OCI-LY7 (cell line): ENCODE data around the gene DNAJB1. TPM values are rescaled to one million over a fixed set of nuclear protein-coding genes. Genes with fewer than 3 reads are reported as not detected.

Experiments
- BruUV-seq: library from RNA; stranded (reverse); fragments of 400-500 nt; replicated peaks from 2 replicates; lab custom pipeline; 2021; lab: Mats Ljungman, UMichigan
- CTCF ChIA-PET: fragments of 300-600 bp; sonication (Branson Sonifier 250); formaldehyde crosslinking; loops from one replicate; lab custom pipeline; 2022; ENCODE audit warnings: antibody characterized with exemption; ENCODE audit not compliant: unreplicated experiment; lab: Charles Lee
- POLR2A ChIA-PET: fragments of 300-600 bp; sonication (Branson Sonifier 250); formaldehyde crosslinking; loops from one replicate; lab custom pipeline; 2022; ENCODE audit warnings: antibody characterized with exemption; lab: Charles Lee
- DNase-seq: peaks from one replicate; pipeline ENCODE4 v3.0.0-alpha.2; 2015; ENCODE audit warnings: low spot score
- H2AFZ ChIP-seq: fragments of 200-600 bp; sonication (generic), shearing (Covaris generic); 2 replicates; pipeline ENCODE4 v1.6.1; 2014; ENCODE audit warnings: mild to moderate bottlenecking, antibody characterized with exemption, low read length, moderate library complexity
- H3K27ac ChIP-seq: fragments of 200-600 bp; sonication (generic); 2 replicates; pipeline ENCODE4 v1.5.1; 2014; ENCODE audit warnings: mixed run types, low read depth, mild to moderate bottlenecking, moderate library complexity, low read length, inconsistent platforms; ENCODE audit not compliant: poor library complexity, severe bottlenecking
- H3K36me3 ChIP-seq: fragments of 200-600 bp; sonication (generic); 2 replicates; pipeline ENCODE4 v1.6.1; 2014; ENCODE audit warnings: mild to moderate bottlenecking, antibody characterized with exemption, low read length, moderate library complexity, mixed read lengths; ENCODE audit not compliant: insufficient read depth
- H3K4me1 ChIP-seq: fragments of 200-600 bp; sonication (generic); 2 replicates; pipeline ENCODE4 v1.5.1; 2014; ENCODE audit warnings: mild to moderate bottlenecking, low read length; ENCODE audit not compliant: insufficient read depth, poor library complexity, severe bottlenecking
- H3K4me2 ChIP-seq: fragments of 200-600 bp; sonication (generic); 2 replicates; pipeline ENCODE4 v1.6.1; 2014; ENCODE audit warnings: mild to moderate bottlenecking, low read length
- H3K4me3 ChIP-seq: fragments of 200-600 bp; sonication (generic); 2 replicates; pipeline ENCODE4 v1.5.1; 2014; ENCODE audit warnings: mild to moderate bottlenecking, low read depth, low read length; ENCODE audit not compliant: poor library complexity, severe bottlenecking
- H3K79me2 ChIP-seq: fragments of 200-600 bp; sonication (generic); 2 replicates; pipeline ENCODE4 v1.6.1; 2016; ENCODE audit warnings: low read depth, mild to moderate bottlenecking, low read length, moderate library complexity, mixed read lengths; ENCODE audit not compliant: insufficient read depth
- H3K9me2 ChIP-seq: fragments of 200-600 bp; sonication (generic); 2 replicates; pipeline ENCODE4 v1.6.1; 2016; ENCODE audit warnings: mild to moderate bottlenecking, low read length, mixed read lengths; ENCODE audit not compliant: insufficient read depth
- H3K9me3 ChIP-seq: fragments of 200-600 bp; sonication (generic); 2 replicates; pipeline ENCODE4 v1.6.1; 2014; ENCODE audit warnings: mild to moderate bottlenecking, mixed run types, low read length, mixed read lengths
- H4K20me1 ChIP-seq: fragments of 200-600 bp; sonication (generic); 2 replicates; pipeline ENCODE4 v1.6.1; 2014; ENCODE audit warnings: mild to moderate bottlenecking, antibody characterized with exemption, low read length, moderate library complexity, mixed read lengths; ENCODE audit not compliant: insufficient read depth
- EZH2phosphoT487 ChIP-seq: fragments of 200-600 bp; sonication (generic); IDR thresholded peaks from 2 replicates; pipeline ENCODE4 v1.6.1; 2018; ENCODE audit warnings: low read depth, borderline replicate concordance, mild to moderate bottlenecking, mixed run types, antibody characterized with exemption, low read length, moderate library complexity, mixed read lengths
- intact Hi-C: fragments of 100-400 bp; cut with micrococcal nuclease; formaldehyde crosslinking; loops from one replicate; pipeline ENCODE4 v1.10.0; 2022; ENCODE audit not compliant: unreplicated experiment
- total RNA-seq, 2 experiments: library from RNA; depleted of rRNA in 1 of 2; stranded (reverse); fragments of >200 nt in 1 of 2; shearing (Covaris generic) in 1 of 2; gene quantifications; 2 replicates each; pipeline ENCODE4 v1.2.3, GENCODE V29; 2014 to 2022
- TF ChIP-seq, protein P1 (sequence below): fragments of 200-600 bp; sonication (generic); conservative IDR thresholded peaks from 2 replicates; pipeline ENCODE4 v1.5.1; 2014; ENCODE audit warnings: mild to moderate bottlenecking, antibody characterized with exemption, low read length, moderate library complexity, mixed read lengths

Gene DNAJB1
- total RNA-seq, 2 experiments from 2014 or later, result 63.7 to 76.7 TPM

- Histone ChIP-seq H3K36me3 (no peaks in the 10 kb centered on the region), H3K4me3 (no peak overlapping the region), H3K9me2 (no peaks in the 10 kb centered on the region), H2AFZ (peak overlapping the region; percentile 58; the same call in 1 of the 2 replicates), H3K4me2 (no peak overlapping the region), H3K79me2 (no peaks in the 10 kb centered on the region), H4K20me1 (no peaks in the 10 kb centered on the region), H3K27ac (no peak overlapping the region), H3K4me1 (peaks cover 19% of the 10 kb centered on the region), H3K9me3 (no peaks in the 10 kb centered on the region)
- CTCF ChIA-PET, result interaction anchor here (0.6 kb wide), 1 partner anchor 17 kb away, joined by 3 read pairs; no protein-coding TSS in a partner anchor
- POLR2A ChIA-PET, result interaction anchor here (0.6 kb wide), 1 partner anchor 10 kb away, joined by 3 read pairs; no protein-coding TSS in a partner anchor
- BruUV-seq, result no TSS peak
- intact Hi-C loops, result no loop called here
- TF ChIP-seq, protein P1, sequence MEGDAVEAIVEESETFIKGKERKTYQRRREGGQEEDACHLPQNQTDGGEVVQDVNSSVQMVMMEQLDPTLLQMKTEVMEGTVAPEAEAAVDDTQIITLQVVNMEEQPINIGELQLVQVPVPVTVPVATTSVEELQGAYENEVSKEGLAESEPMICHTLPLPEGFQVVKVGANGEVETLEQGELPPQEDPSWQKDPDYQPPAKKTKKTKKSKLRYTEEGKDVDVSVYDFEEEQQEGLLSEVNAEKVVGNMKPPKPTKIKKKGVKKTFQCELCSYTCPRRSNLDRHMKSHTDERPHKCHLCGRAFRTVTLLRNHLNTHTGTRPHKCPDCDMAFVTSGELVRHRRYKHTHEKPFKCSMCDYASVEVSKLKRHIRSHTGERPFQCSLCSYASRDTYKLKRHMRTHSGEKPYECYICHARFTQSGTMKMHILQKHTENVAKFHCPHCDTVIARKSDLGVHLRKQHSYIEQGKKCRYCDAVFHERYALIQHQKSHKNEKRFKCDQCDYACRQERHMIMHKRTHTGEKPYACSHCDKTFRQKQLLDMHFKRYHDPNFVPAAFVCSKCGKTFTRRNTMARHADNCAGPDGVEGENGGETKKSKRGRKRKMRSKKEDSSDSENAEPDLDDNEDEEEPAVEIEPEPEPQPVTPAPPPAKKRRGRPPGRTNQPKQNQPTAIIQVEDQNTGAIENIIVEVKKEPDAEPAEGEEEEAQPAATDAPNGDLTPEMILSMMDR, result no peak
- no peak for TF ChIP-seq EZH2phosphoT487
- no peak for DNase-seq
Observed at GRCh38 chr19:14497228-14497921, 20.8 kb downstream of the DNAJB1 start.

DNA sequence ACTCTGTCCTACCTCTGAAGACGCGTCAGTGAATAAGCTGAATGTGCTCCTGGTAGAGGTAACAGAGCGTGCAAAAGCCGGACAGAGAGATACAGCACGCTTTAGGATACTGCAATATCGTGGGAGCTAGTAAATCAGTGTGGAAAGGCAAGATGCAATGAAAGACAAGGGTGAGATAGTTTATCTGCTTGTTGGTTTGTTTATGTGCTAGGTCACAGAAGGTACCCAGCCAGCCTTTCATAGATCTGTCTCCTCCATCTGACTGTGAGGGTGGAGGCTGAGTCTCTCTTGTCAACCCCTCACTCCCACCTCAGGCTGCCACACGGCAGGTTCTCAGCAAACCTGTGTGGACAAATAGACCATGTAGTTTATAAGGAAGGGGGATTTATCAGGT lies 21.4 kb downstream of the DNAJB1 start:
- peak overlapping the region; percentile 72 for H3K4me3 ChIP-seq
- ChIA-PET CTCF (no interaction called here), POLR2A (interaction anchor here (2.3 kb wide), 1 partner anchor 10 kb away, joined by 10 read pairs; no protein-coding TSS in a partner anchor)
- H3K9me3 ChIP-seq, result no peaks in the 10 kb centered on the region
- no peaks in the 10 kb centered on the region for H3K9me2 ChIP-seq
- H2AFZ ChIP-seq, result peak overlapping the region; percentile 58; the same call in 1 of the 2 replicates
- intact Hi-C loops, result no loop called here
- no peaks in the 10 kb centered on the region for H4K20me1 ChIP-seq
- no peak overlapping the region for H3K27ac ChIP-seq
- no TSS peak for BruUV-seq
- H3K79me2 ChIP-seq, result no peaks in the 10 kb centered on the region
- TF ChIP-seq, protein P1, result no peak
- TF ChIP-seq EZH2phosphoT487, result no peak
- H3K4me1 ChIP-seq, result peaks cover 19% of the 10 kb centered on the region
- peak overlapping the region; percentile 100 for H3K4me2 ChIP-seq
- no peak for DNase-seq
- no peaks in the 10 kb centered on the region for H3K36me3 ChIP-seq
